ENCODE measurements around the gene FBH1.

DNA sequence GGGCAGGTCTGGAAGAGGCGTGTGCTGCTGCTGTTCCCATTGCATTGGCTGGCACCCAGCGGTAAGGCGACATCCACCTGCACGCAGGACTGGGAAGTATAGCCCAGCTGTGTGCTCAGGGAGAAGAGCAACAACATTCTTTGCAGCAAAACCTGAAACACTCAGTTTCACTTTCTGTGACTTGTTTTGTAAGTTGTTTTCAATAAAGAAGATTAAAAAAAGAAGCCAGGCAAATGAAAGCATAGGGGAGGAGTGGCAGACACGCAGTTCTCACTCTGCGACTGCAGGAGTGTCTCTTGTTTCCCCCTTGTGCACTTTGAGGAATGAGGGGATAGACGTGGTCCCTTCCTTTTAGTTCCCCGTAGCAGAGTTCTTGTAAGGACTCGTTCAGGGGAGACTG, 5.8 kb downstream of the FBH1 start:
- no peak for TF ChIP-seq ZNF331 (CRISPR knock-in tag; IDR thresholded peaks at IDR 0.05; ENCODE audit: low read depth)
- TF ChIP-seq, protein P1, sequence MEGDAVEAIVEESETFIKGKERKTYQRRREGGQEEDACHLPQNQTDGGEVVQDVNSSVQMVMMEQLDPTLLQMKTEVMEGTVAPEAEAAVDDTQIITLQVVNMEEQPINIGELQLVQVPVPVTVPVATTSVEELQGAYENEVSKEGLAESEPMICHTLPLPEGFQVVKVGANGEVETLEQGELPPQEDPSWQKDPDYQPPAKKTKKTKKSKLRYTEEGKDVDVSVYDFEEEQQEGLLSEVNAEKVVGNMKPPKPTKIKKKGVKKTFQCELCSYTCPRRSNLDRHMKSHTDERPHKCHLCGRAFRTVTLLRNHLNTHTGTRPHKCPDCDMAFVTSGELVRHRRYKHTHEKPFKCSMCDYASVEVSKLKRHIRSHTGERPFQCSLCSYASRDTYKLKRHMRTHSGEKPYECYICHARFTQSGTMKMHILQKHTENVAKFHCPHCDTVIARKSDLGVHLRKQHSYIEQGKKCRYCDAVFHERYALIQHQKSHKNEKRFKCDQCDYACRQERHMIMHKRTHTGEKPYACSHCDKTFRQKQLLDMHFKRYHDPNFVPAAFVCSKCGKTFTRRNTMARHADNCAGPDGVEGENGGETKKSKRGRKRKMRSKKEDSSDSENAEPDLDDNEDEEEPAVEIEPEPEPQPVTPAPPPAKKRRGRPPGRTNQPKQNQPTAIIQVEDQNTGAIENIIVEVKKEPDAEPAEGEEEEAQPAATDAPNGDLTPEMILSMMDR (conservative IDR thresholded peaks at IDR 0.05; ENCODE audit: low read depth in 2 of 2): no peak
- no peak for TF ChIP-seq EZH2phosphoT487 (IDR thresholded peaks at IDR 0.05; ENCODE audit: unreplicated experiment)
- no peak for TF ChIP-seq REST (IDR thresholded peaks at IDR 0.05; ENCODE audit: unreplicated experiment)
- no peak for TF ChIP-seq CREB1 (CRISPR knock-in tag; IDR thresholded peaks at IDR 0.05; ENCODE audit: low read depth)
- no peak for TF ChIP-seq JUNB (IDR thresholded peaks at IDR 0.05; ENCODE audit: unreplicated experiment)
- TF ChIP-seq POLR2AphosphoS5 (IDR thresholded peaks at IDR 0.05; ENCODE audit: low read depth): no peak
- TF ChIP-seq EZH2 (IDR thresholded peaks at IDR 0.05; ENCODE audit: low read depth, unreplicated experiment): no peak
- TF ChIP-seq ZNF114 (CRISPR knock-in tag; IDR thresholded peaks at IDR 0.05): no peak
- TF ChIP-seq STAT1 (IDR thresholded peaks at IDR 0.05; ENCODE audit: unreplicated experiment): no peak
- TF ChIP-seq NANOG (IDR thresholded peaks at IDR 0.05; ENCODE audit: borderline replicate concordance): no peak
- TF ChIP-seq, protein P2, sequence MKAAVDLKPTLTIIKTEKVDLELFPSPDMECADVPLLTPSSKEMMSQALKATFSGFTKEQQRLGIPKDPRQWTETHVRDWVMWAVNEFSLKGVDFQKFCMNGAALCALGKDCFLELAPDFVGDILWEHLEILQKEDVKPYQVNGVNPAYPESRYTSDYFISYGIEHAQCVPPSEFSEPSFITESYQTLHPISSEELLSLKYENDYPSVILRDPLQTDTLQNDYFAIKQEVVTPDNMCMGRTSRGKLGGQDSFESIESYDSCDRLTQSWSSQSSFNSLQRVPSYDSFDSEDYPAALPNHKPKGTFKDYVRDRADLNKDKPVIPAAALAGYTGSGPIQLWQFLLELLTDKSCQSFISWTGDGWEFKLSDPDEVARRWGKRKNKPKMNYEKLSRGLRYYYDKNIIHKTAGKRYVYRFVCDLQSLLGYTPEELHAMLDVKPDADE (IDR thresholded peaks at IDR 0.05): no peak
- no peak for TF ChIP-seq ZNF462 (CRISPR knock-in tag; IDR thresholded peaks at IDR 0.05)
